H1 (cell line): Measurements from ENCODE around the gene SRRT. TPM values are rescaled to one million over a fixed set of nuclear protein-coding genes. Genes with fewer than 3 reads are reported as not detected.
A peak's percentile ranks its signal among the peaks of the same experiment; 100 is the strongest.

Experiments used
- CTCF ChIA-PET: fragments of 300-600 bp; sonication (Branson Sonifier 250); formaldehyde crosslinking; loops from one replicate; lab custom pipeline; 2021; ENCODE audit not compliant: partially characterized antibody; lab: Charles Lee
- POLR2A ChIA-PET: fragments of 300-600 bp; sonication (Branson Sonifier 250); formaldehyde crosslinking; loops from one replicate; lab custom pipeline; 2021; ENCODE audit warnings: inconsistent platforms; ENCODE audit not compliant: partially characterized antibody; lab: Charles Lee
- DNase-seq, 2 experiments: peaks; one replicate each; pipeline versions ENCODE4 v3.0.0 to v3.0.0-alpha.2; 2010 to 2022; ENCODE audit warnings: low spot score in 2 of 2, low read depth in 1 of 2, mixed read lengths in 1 of 2
- FAIRE-seq: peaks from 2 replicates; lab custom pipeline; 2011; peaks lifted over from hg19 to GRCh38; lab: Jason Lieb, UNC
- H2AFZ ChIP-seq: 2 replicates; pipeline ENCODE4 v1.8.1; 2012; ENCODE audit warnings: low read length, inconsistent platforms
- H2AK5ac ChIP-seq: 2 replicates; pipeline ENCODE4 v1.6.1; 2013; ENCODE audit warnings: low read depth, low read length
- H2BK120ac ChIP-seq: replicated peaks from 2 replicates; pipeline ENCODE3; 2013; ENCODE audit warnings: low read depth, low read length, inconsistent platforms
- H2BK12ac ChIP-seq: 2 replicates; pipeline ENCODE4 v1.6.1; 2013; ENCODE audit warnings: low read depth, low read length
- H2BK15ac ChIP-seq: 2 replicates; pipeline ENCODE4 v1.6.1; 2013; ENCODE audit warnings: low read length
- H2BK20ac ChIP-seq: 2 replicates; pipeline ENCODE4 v1.6.1; 2013; ENCODE audit warnings: low read length
- H2BK5ac ChIP-seq: 2 replicates; pipeline ENCODE4 v1.6.1; 2013; ENCODE audit warnings: low read depth, low read length
- H3K14ac ChIP-seq: 2 replicates; pipeline ENCODE4 v1.6.1; 2013; ENCODE audit warnings: inconsistent platforms; ENCODE audit not compliant: insufficient read length
- H3K18ac ChIP-seq: 2 replicates; pipeline ENCODE4 v1.6.1; 2013; ENCODE audit warnings: low read length; ENCODE audit errors: extremely low read depth
- H3K23ac ChIP-seq: 2 replicates; pipeline ENCODE4 v1.6.1; 2013; ENCODE audit warnings: inconsistent platforms; ENCODE audit not compliant: insufficient read length
- H3K23me2 ChIP-seq: 2 replicates; pipeline ENCODE4 v1.6.1; 2013; ENCODE audit warnings: low read depth, low read length
- H3K27ac ChIP-seq: 2 replicates; pipeline ENCODE4 v1.6.1; 2011; ENCODE audit warnings: low read depth, low read length, inconsistent platforms
- H3K27me3 ChIP-seq, 4 experiments: replicated peaks in 1 of 4; 1 replicate in 1 of 4; 2 replicates in 3 of 4; pipeline versions ENCODE4 v1.6.1 to v1.8.1; 2011 to 2013; ENCODE audit warnings: low read length in 3 of 4, mild to moderate bottlenecking in 3 of 4, inconsistent platforms in 2 of 4, mixed read lengths in 2 of 4, moderate library complexity in 1 of 4; ENCODE audit not compliant: control insufficient read depth in 3 of 4, insufficient read depth in 3 of 4; ENCODE audit errors: extremely low read depth in 1 of 4
- H3K36me3 ChIP-seq, 4 experiments: 2 replicates each; pipeline versions ENCODE4 v1.6.1 to v1.8.1; 2011 to 2013; ENCODE audit warnings: mild to moderate bottlenecking in 4 of 4, low read length in 3 of 4, moderate library complexity in 2 of 4, control low read depth in 1 of 4, inconsistent platforms in 1 of 4; ENCODE audit not compliant: insufficient read depth in 4 of 4, control insufficient read depth in 2 of 4
- H3K4ac ChIP-seq: replicated peaks from 2 replicates; pipeline ENCODE3; 2013; ENCODE audit warnings: low read length, low read depth, mixed read lengths, inconsistent platforms; ENCODE audit not compliant: insufficient read length
- H3K4me1 ChIP-seq, 4 experiments: replicated peaks in 1 of 4; 1 replicate in 1 of 4; 2 replicates in 3 of 4; pipeline versions ENCODE4 v1.6.1 to v1.8.1; 2011 to 2013; ENCODE audit warnings: low read length in 3 of 4, inconsistent platforms in 2 of 4, mixed read lengths in 1 of 4; ENCODE audit not compliant: insufficient read depth in 4 of 4, control insufficient read depth in 3 of 4
- H3K4me2 ChIP-seq, 2 experiments: 2 replicates each; pipeline versions ENCODE4 v1.6.1 to v1.8.1; 2011 to 2013; ENCODE audit warnings: low read depth in 2 of 2, low read length in 2 of 2, control low read depth in 1 of 2, inconsistent platforms in 1 of 2, mild to moderate bottlenecking in 1 of 2; ENCODE audit not compliant: insufficient read depth in 1 of 2
- H3K4me3 ChIP-seq, 4 experiments: fragments of 200-600, 300-600 bp in 1 of 4; sonication (generic), shearing (Covaris generic), sonication (Bioruptor Twin) in 1 of 4; 2 replicates each; pipeline versions ENCODE4 v1.5.1 to v1.8.1; 2011 to 2016; ENCODE audit warnings: low read length in 4 of 4, low read depth in 3 of 4, control low read depth in 2 of 4, inconsistent platforms in 2 of 4, mild to moderate bottlenecking in 2 of 4, mixed read lengths in 1 of 4, moderate library complexity in 1 of 4; ENCODE audit not compliant: insufficient read depth in 2 of 4; ENCODE audit errors: extremely low read depth in 1 of 4
- H3K56ac ChIP-seq: replicated peaks from 2 replicates; pipeline ENCODE3; 2013; ENCODE audit warnings: low read depth, mild to moderate bottlenecking, mixed read lengths, low read length, inconsistent platforms; ENCODE audit not compliant: insufficient read length
- H3K79me1 ChIP-seq: 2 replicates; pipeline ENCODE4 v1.6.1; 2013; ENCODE audit warnings: low read depth, low read length, control low read depth
- H3K79me2 ChIP-seq, 2 experiments: 2 replicates each; pipeline versions ENCODE4 v1.6.1 to v1.8.1; 2012 to 2013; ENCODE audit warnings: low read length in 2 of 2, mild to moderate bottlenecking in 2 of 2, inconsistent platforms in 1 of 2; ENCODE audit not compliant: insufficient read depth in 2 of 2, control insufficient read depth in 1 of 2
- H3K9ac ChIP-seq, 4 experiments: replicated peaks in 1 of 4; 1 replicate in 1 of 4; 2 replicates in 3 of 4; pipeline versions ENCODE4 v1.6.1 to v1.8.1; 2011 to 2013; ENCODE audit warnings: low read depth in 3 of 4, low read length in 3 of 4, control low read depth in 2 of 4, mild to moderate bottlenecking in 2 of 4, moderate library complexity in 2 of 4, inconsistent platforms in 1 of 4; ENCODE audit errors: extremely low read depth in 1 of 4
- H3K9me3 ChIP-seq, 2 experiments: 2 replicates each; pipeline versions ENCODE4 v1.6.1 to v1.8.1; 2012 to 2013; ENCODE audit warnings: mild to moderate bottlenecking in 2 of 2, moderate library complexity in 2 of 2, control low read depth in 1 of 2, inconsistent platforms in 1 of 2, low read depth in 1 of 2, low read length in 1 of 2, mixed read lengths in 1 of 2; ENCODE audit not compliant: insufficient read depth in 2 of 2
- H4K20me1 ChIP-seq, 2 experiments: replicated peaks in 1 of 2; 2 replicates each; pipeline versions ENCODE3 to v1.8.1; 2011 to 2013; ENCODE audit warnings: inconsistent platforms in 2 of 2, low read length in 2 of 2, mild to moderate bottlenecking in 1 of 2; ENCODE audit not compliant: insufficient read depth in 2 of 2, control insufficient read depth in 1 of 2
- H4K5ac ChIP-seq: 2 replicates; pipeline ENCODE4 v1.6.1; 2013; ENCODE audit warnings: low read length, low read depth, mixed read lengths, inconsistent platforms; ENCODE audit not compliant: insufficient read length
- H4K8ac ChIP-seq: 2 replicates; pipeline ENCODE4 v1.8.0; 2013; ENCODE audit warnings: mild to moderate bottlenecking, moderate library complexity, low read length, inconsistent platforms; ENCODE audit not compliant: insufficient read depth; ENCODE audit errors: extremely low read depth
- H4K91ac ChIP-seq: replicated peaks from 2 replicates; pipeline ENCODE3; 2013; ENCODE audit warnings: low read length, mixed read lengths, inconsistent platforms; ENCODE audit not compliant: insufficient read length
- BCL11A ChIP-seq, 2 experiments: IDR thresholded peaks; one replicate each; pipeline ENCODE4 v1.6.1; 2011; ENCODE audit warnings: low read depth in 2 of 2, low read length in 2 of 2, mild to moderate bottlenecking in 2 of 2
- BRCA1 ChIP-seq: IDR thresholded peaks from 2 replicates; pipeline ENCODE4 v1.6.1; 2012; ENCODE audit warnings: low read depth, low read length, improper control_type of control experiment
- E2F6 ChIP-seq: IDR thresholded peaks from 2 replicates; pipeline ENCODE4 v1.6.1; 2012; ENCODE audit warnings: inconsistent platforms
- EZH2 ChIP-seq: fragments of 200-600 bp; sonication (generic); IDR thresholded peaks from 2 replicates; pipeline ENCODE4 v1.7.1; 2012; ENCODE audit warnings: low read depth, mild to moderate bottlenecking, moderate library complexity, low read length, inconsistent platforms; ENCODE audit not compliant: severe bottlenecking
- FOSL1 ChIP-seq: IDR thresholded peaks from 2 replicates; pipeline ENCODE4 v1.6.1; 2011; ENCODE audit warnings: mild to moderate bottlenecking, low read depth, low read length, moderate library complexity; ENCODE audit not compliant: insufficient read depth
- GABPA ChIP-seq: IDR thresholded peaks from 2 replicates; pipeline ENCODE4 v1.6.1; 2011; ENCODE audit warnings: mild to moderate bottlenecking, low read length, moderate library complexity, borderline replicate concordance; ENCODE audit not compliant: insufficient read depth
- HDAC2 ChIP-seq, 2 experiments: fragments of 300-600 bp in 1 of 2; sonication (generic) in 1 of 2; IDR thresholded peaks; 2 replicates each; pipeline ENCODE4 v1.6.1; 2011 to 2012; ENCODE audit warnings: low read depth in 2 of 2, low read length in 2 of 2, mild to moderate bottlenecking in 2 of 2, moderate library complexity in 2 of 2, borderline replicate concordance in 1 of 2, inconsistent platforms in 1 of 2
- KDM1A ChIP-seq: fragments of 200-600, 300-600 bp; sonication (generic); IDR thresholded peaks from 2 replicates; pipeline ENCODE4 v1.7.1; 2016; ENCODE audit warnings: mild to moderate bottlenecking, low read length, borderline replicate concordance
- MAX ChIP-seq: IDR thresholded peaks from 2 replicates; pipeline ENCODE4 v1.6.1; 2012; ENCODE audit warnings: inconsistent platforms
- POU5F1 ChIP-seq: IDR thresholded peaks from 2 replicates; pipeline ENCODE4 v1.6.1; 2011; ENCODE audit warnings: low read depth, mild to moderate bottlenecking, low read length, moderate library complexity
- TAF1 ChIP-seq: IDR thresholded peaks from 2 replicates; pipeline ENCODE4 v1.6.1; 2011; ENCODE audit warnings: mild to moderate bottlenecking, low read depth, low read length
- ZNF274 ChIP-seq: IDR thresholded peaks from 2 replicates; pipeline ENCODE4 v1.7.0; 2012; ENCODE audit warnings: low read length, borderline replicate concordance; ENCODE audit errors: extremely low read depth
- WGBS, 2 experiments: shearing (Covaris generic) in 1 of 2; methylation state at CpG; one replicate each; pipeline versions ENCODE4 v1.1.6 to v1.1.7; 2013 to 2015; ENCODE audit warnings: low lambda C conversion rate in 2 of 2, mixed read lengths in 2 of 2, inconsistent platforms in 1 of 2, low coverage in 1 of 2, missing lambda C conversion rate in 1 of 2; ENCODE audit not compliant: insufficient replicate concordance in 2 of 2, insufficient coverage in 1 of 2, insufficient read length in 1 of 2; ENCODE audit errors: extremely low coverage in 1 of 2, missing lambda C conversion rate in 1 of 2; 5-methylcytosine and 5-hydroxymethylcytosine counted together
- polyA plus RNA-seq, 7 experiments: library from polyadenylated mRNA; depleted of rRNA in 3 of 7; stranded (reverse) in 5 of 7; unstranded in 2 of 7; fragments of >200 nt in 5 of 7; fragments of 200-250 nt in 2 of 7; gene quantifications; 1 replicate in 5 of 7; 2 replicates in 1 of 7; 4 replicates in 1 of 7; pipeline versions ENCODE4 v1.2.1 to v1.2.3, GENCODE V29; 2011 to 2013; ENCODE audit warnings: missing spikeins in 2 of 7, mixed read lengths in 2 of 7
- total RNA-seq: library from RNA; stranded (reverse); fragmentation: NEBNext Ultra II Directional; extraction: Animal tissue kit (Norgen Biotek cat#: 25700); gene quantifications from 2 replicates; pipeline ENCODE4 v1.2.1, GENCODE V29; 2021

Gene SRRT
- total and polyA plus RNA-seq, 2 of the 8 experiments (the other 6 are each of a cell fraction or from before 2014, with no cell fraction given): 66.7 to 237 TPM

DNA sequence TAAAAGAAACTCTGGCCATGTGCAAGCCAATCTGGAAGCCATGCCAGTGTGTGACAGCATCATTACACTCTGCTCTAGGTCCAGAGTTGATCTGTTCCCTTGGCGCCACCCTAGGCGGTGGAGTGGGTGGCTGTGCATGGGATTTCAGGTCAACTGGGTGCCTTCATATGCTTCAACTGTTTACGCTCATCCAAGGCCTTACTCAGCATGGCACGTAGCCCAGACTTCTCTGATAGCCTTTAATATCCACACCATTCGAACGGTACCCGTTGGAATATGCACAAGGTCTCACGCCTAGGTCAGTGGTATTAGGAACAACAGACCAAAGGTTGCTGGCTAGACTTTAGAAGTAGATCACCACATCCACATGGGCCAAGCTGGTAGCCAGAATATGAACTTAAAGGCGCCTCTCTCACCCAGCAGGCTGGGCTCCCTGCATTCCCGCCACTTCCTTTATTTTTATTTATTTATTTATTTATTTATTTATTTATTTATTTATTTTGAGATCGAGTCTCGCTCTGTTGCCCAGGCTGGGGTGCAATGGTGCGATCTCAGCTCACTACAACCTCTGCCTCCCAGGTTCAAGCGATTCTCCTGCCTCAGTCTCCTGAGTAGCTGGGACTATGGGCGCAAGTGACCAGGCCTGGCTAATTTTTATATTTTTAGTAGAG is 39.4 kb downstream of the SRRT start:
- CTCF ChIA-PET: no interaction called here
- no peak overlapping the region for H3K9ac ChIP-seq
- no peaks in the 10 kb centered on the region; the same call in 1 of the 2 replicates for H3K23me2 ChIP-seq
- H2AK5ac ChIP-seq: no peak overlapping the region
- H3K27ac ChIP-seq: no peak overlapping the region
- no peaks in the 10 kb centered on the region for H3K36me3 ChIP-seq
- no peaks in the 10 kb centered on the region for H3K79me2 ChIP-seq
- H3K27me3 ChIP-seq: no peaks in the 10 kb centered on the region
- H3K4me3 ChIP-seq: no peak overlapping the region
- H3K4me1 ChIP-seq: peaks cover 0 to 2% (median under 1%) of the 10 kb centered on the region in 4 experiments; a peak in 1 of 7 replicates
- peak overlapping the region; percentile 37; the same call in 1 of the 2 replicates for H2BK15ac ChIP-seq
- no peak overlapping the region for H2BK120ac ChIP-seq
- H2AFZ ChIP-seq: peak overlapping the region; percentile 8; the same call in 1 of the 2 replicates
- POLR2A ChIA-PET: no interaction called here
- no peak overlapping the region for H2BK12ac ChIP-seq
- H4K20me1 ChIP-seq: no peaks in the 10 kb centered on the region
- no peak overlapping the region for H4K8ac ChIP-seq
- H4K91ac ChIP-seq: peak overlapping the region; percentile 2
- H4K5ac ChIP-seq: no peak overlapping the region
- no peak for FAIRE-seq
- no peak overlapping the region for H3K23ac ChIP-seq
- H2BK20ac ChIP-seq: no peak overlapping the region
- no peak overlapping the region for H3K4ac ChIP-seq
- no peak for DNase-seq
- no peak overlapping the region for H3K18ac ChIP-seq
- no peak overlapping the region for H2BK5ac ChIP-seq
- WGBS, 2 experiments: 89% methylated on average over 15 of the region's 15 CpGs; no CpG with 5 or more reads in 1 of the 2 experiments
- no peak overlapping the region for H3K14ac ChIP-seq
- no peak overlapping the region for H3K56ac ChIP-seq
- H3K79me1 ChIP-seq: no peaks in the 10 kb centered on the region
- H3K9me3 ChIP-seq: no peaks in the 10 kb centered on the region
- H3K4me2 ChIP-seq: no peak overlapping the region
- TF ChIP-seq BCL11A (IDR thresholded peaks at IDR 0.05; ENCODE audit: low read depth in 2 of 2, low read length in 2 of 2) (no peak), FOSL1 (no peak), GABPA (no peak), BRCA1 (no peak), POU5F1 (no peak), TAF1 (no peak), EZH2 (no peak), HDAC2 (IDR thresholded peaks at IDR 0.05; ENCODE audit: borderline replicate concordance in 1 of 2, low read depth in 2 of 2, low read length in 2 of 2) (no peak), ZNF274 (no peak), E2F6 (no peak), MAX (no peak), KDM1A (no peak)
